ENCODE data around the gene EMP3. TPM values are rescaled to one million over a fixed set of nuclear protein-coding genes. Genes with fewer than 3 reads are reported as not detected.

The EMP3 gene
- total RNA-seq, 1 experiment from 2014 or later: 8.9 TPM

GRCh38 chr19:48372904-48373303, 47.6 kb downstream of the EMP3 start:
- Mint-ChIP-seq H3K4me3 (no peak overlapping the region), H3K27me3 (ENCODE audit: low read depth) (peaks cover 22% of the 10 kb centered on the region), H3K9me3 (no peaks in the 10 kb centered on the region), H3K4me1 (0 out of 2 replicates have a peak, but pooled peaks cover 4% of the 10 kb centered on the region), H3K27ac (no peak overlapping the region), H3K36me3 (no peaks in the 10 kb centered on the region)
- DNase-seq (ENCODE audit: low spot score) (no peak), ATAC-seq (no peak)
- ChIA-PET POLR2A (no interaction called here), CTCF (interaction anchor here (0.9 to 3.5 kb wide), 6 partner anchors 9 to 117 kb away, joined by 3 to 28 read pairs (median 4); partner anchors contain the start of genes KDELR1, SYNGR4 and TMEM143)
- TF ChIP-seq JUN (CRISPR knock-in tag; IDR thresholded peaks at IDR 0.05) (no peak), EMX1 (CRISPR knock-in tag; IDR thresholded peaks at IDR 0.05) (no peak), PREB (CRISPR knock-in tag; IDR thresholded peaks at IDR 0.05; ENCODE audit: borderline replicate concordance) (no peak), TEAD1 (CRISPR knock-in tag; IDR thresholded peaks at IDR 0.05) (no peak), ZNF423 (CRISPR knock-in tag; IDR thresholded peaks at IDR 0.05) (no peak), STAT6 (CRISPR knock-in tag; conservative IDR thresholded peaks at IDR 0.05; ENCODE audit: low read depth) (no peak), NFYB (CRISPR knock-in tag; conservative IDR thresholded peaks at IDR 0.05; ENCODE audit: low read depth) (no peak), E2F4 (CRISPR knock-in tag; IDR thresholded peaks at IDR 0.05; ENCODE audit: borderline replicate concordance, low read depth) (no peak), ZNF416 (CRISPR knock-in tag; IDR thresholded peaks at IDR 0.05) (no peak), ZNF121 (CRISPR knock-in tag; IDR thresholded peaks at IDR 0.05) (no peak)

GRCh38 chr19:48373567-48373966, 48.2 kb downstream of the EMP3 start:
- H3K4me3 Mint-ChIP-seq: no peak overlapping the region
- TF ChIP-seq CBFB (CRISPR knock-in tag; IDR thresholded peaks at IDR 0.05; ENCODE audit: low read depth): no peak
- no peak for TF ChIP-seq TCF7 (CRISPR knock-in tag; IDR thresholded peaks at IDR 0.05; ENCODE audit: low read depth)
- TF ChIP-seq NR3C1 (CRISPR knock-in tag; conservative IDR thresholded peaks at IDR 0.05; ENCODE audit: low read depth): no peak
- no peak for TF ChIP-seq IRF1 (CRISPR knock-in tag; IDR thresholded peaks at IDR 0.05)
- no peak for TF ChIP-seq SOX15 (CRISPR knock-in tag; IDR thresholded peaks at IDR 0.05)
- TF ChIP-seq ZNF423 (CRISPR knock-in tag; IDR thresholded peaks at IDR 0.05): no peak
- peaks cover 16% of the 10 kb centered on the region for H3K27me3 Mint-ChIP-seq (ENCODE audit: low read depth)

GRCh38 chr19:48378194-48378570, 52.8 kb downstream of the EMP3 start:
- no peak for DNase-seq (ENCODE audit: low spot score)
- Mint-ChIP-seq H3K36me3 (peaks cover 17% of the 10 kb centered on the region), H3K4me1 (no peaks in the 10 kb centered on the region), H3K27ac (no peak overlapping the region), H3K9me3 (no peaks in the 10 kb centered on the region), H3K27me3 (ENCODE audit: low read depth) (peaks cover 3% of the 10 kb centered on the region), H3K4me3 (no peak overlapping the region)
- ATAC-seq: no peak
- CTCF ChIA-PET: interaction anchor here (4.4 kb wide), 1 partner anchor 13 kb away, joined by 18 read pairs; the partner anchor contains the start of gene KDELR1
- POLR2A ChIA-PET: no interaction called here
- TF ChIP-seq ZBTB21 (CRISPR knock-in tag; IDR thresholded peaks at IDR 0.05; ENCODE audit: borderline replicate concordance) (no peak), GRHL2 (CRISPR knock-in tag; IDR thresholded peaks at IDR 0.05; ENCODE audit: insufficient replicate concordance, severe bottlenecking) (no peak), FOXJ3 (CRISPR knock-in tag; IDR thresholded peaks at IDR 0.05; ENCODE audit: borderline replicate concordance) (no peak), ETV6 (CRISPR knock-in tag; IDR thresholded peaks at IDR 0.05) (no peak), ATF6 (CRISPR knock-in tag; IDR thresholded peaks at IDR 0.05) (no peak), ZNF532 (CRISPR knock-in tag; IDR thresholded peaks at IDR 0.05; ENCODE audit: borderline replicate concordance) (no peak)

More at GRCh38 chr19:48373567-48373966, 48.2 kb downstream of the EMP3 start:
- DNase-seq (ENCODE audit: low spot score): no peak
- ChIA-PET CTCF (interaction anchor here (0.8 to 3.5 kb wide), 5 partner anchors 9 to 40 kb away, joined by 3 to 28 read pairs (median 4); partner anchors contain the start of genes KDELR1, SYNGR4 and TMEM143), POLR2A (no interaction called here)
- Mint-ChIP-seq H3K9me3 (no peaks in the 10 kb centered on the region), H3K27ac (no peak overlapping the region), H3K4me1 (0 out of 2 replicates have a peak, but pooled peaks cover 4% of the 10 kb centered on the region), H3K36me3 (no peaks in the 10 kb centered on the region)
- no peak for ATAC-seq

Measured in WTC11 (cell line).